Endothelial cell of umbilical vein (primary cell): ENCODE data around the gene C10orf105. TPM values are rescaled to one million over a fixed set of nuclear protein-coding genes. Genes with fewer than 3 reads are reported as not detected.

Experiments
- BruUV-seq: library from RNA; stranded (reverse); fragments of 400-500 nt; replicated peaks from 2 replicates; lab custom pipeline; 2021; lab: Mats Ljungman, UMichigan
- CTCF ChIA-PET: fragments of 300-600, 350-600 bp; sonication (Branson Sonifier 250); formaldehyde crosslinking; loops from one replicate; lab custom pipeline; 2021; ENCODE audit warnings: antibody characterized with exemption, inconsistent platforms; lab: Charles Lee
- POLR2A ChIA-PET: fragments of 300-600, 350-600 bp; sonication (Branson Sonifier 250); formaldehyde crosslinking; loops from one replicate; lab custom pipeline; 2021; ENCODE audit warnings: antibody characterized with exemption, inconsistent platforms; lab: Charles Lee
- DNase-seq: peaks from one replicate; pipeline ENCODE4 v3.0.0-alpha.2; 2011; ENCODE audit warnings: low read depth, low spot score
- FAIRE-seq: peaks from 2 replicates; lab custom pipeline; 2011; peaks lifted over from hg19 to GRCh38; lab: Jason Lieb, UNC
- H2AFZ ChIP-seq: 2 replicates; pipeline ENCODE4 v1.6.0; 2012; ENCODE audit warnings: low read depth, low read length, control low read depth, inconsistent platforms
- H3K27ac ChIP-seq: 2 replicates; pipeline ENCODE4 v1.5.1; 2011; ENCODE audit warnings: low read depth, mild to moderate bottlenecking, control low read depth, low read length, moderate library complexity; ENCODE audit not compliant: insufficient read depth
- H3K27me3 ChIP-seq, 2 experiments: 2 replicates each; pipeline versions ENCODE4 v1.6.0 to v1.6.1; 2011; ENCODE audit warnings: low read length in 2 of 2, mixed read lengths in 1 of 2; ENCODE audit not compliant: control insufficient read depth in 2 of 2, insufficient read depth in 2 of 2
- H3K36me3 ChIP-seq, 2 experiments: 2 replicates in 1 of 2; 3 replicates in 1 of 2; pipeline ENCODE4 v1.5.1; 2011; ENCODE audit warnings: low read length in 2 of 2, mild to moderate bottlenecking in 1 of 2, moderate library complexity in 1 of 2; ENCODE audit not compliant: control insufficient read depth in 2 of 2, insufficient read depth in 2 of 2; ENCODE audit errors: extremely low read depth in 1 of 2
- H3K4me1 ChIP-seq: 3 replicates; pipeline ENCODE4 v1.5.1; 2011; ENCODE audit warnings: mild to moderate bottlenecking, low read length; ENCODE audit not compliant: control insufficient read depth, insufficient read depth; ENCODE audit errors: extremely low read depth
- H3K4me2 ChIP-seq: 2 replicates; pipeline ENCODE4 v1.6.1; 2011; ENCODE audit warnings: low read length, control low read depth, mixed read lengths; ENCODE audit not compliant: insufficient read depth
- H3K4me3 ChIP-seq, 3 experiments: fragments of 200-600 bp in 1 of 3; sonication (generic), shearing (Covaris generic) in 1 of 3; replicated peaks in 1 of 3; 2 replicates each; pipeline ENCODE4 v1.5.1; 2011 to 2016; ENCODE audit warnings: control low read depth in 3 of 3, low read length in 3 of 3, mild to moderate bottlenecking in 2 of 3, inconsistent platforms in 1 of 3, low read depth in 1 of 3, moderate library complexity in 1 of 3; ENCODE audit not compliant: insufficient read depth in 1 of 3
- H3K79me2 ChIP-seq: 2 replicates; pipeline ENCODE4 v1.6.0; 2012; ENCODE audit warnings: low read length, inconsistent platforms; ENCODE audit not compliant: control insufficient read depth, insufficient read depth
- H3K9ac ChIP-seq: replicated peaks from 2 replicates; pipeline ENCODE3; 2011; ENCODE audit warnings: low read length, control low read depth; ENCODE audit not compliant: insufficient read depth; ENCODE audit errors: extremely low read depth
- H3K9me1 ChIP-seq: replicated peaks from 3 replicates; pipeline ENCODE4 v1.6.0; 2011; ENCODE audit warnings: mild to moderate bottlenecking, low read length; ENCODE audit not compliant: control insufficient read depth, insufficient read depth; ENCODE audit errors: extremely low read depth
- H3K9me3 ChIP-seq: replicated peaks from 2 replicates; pipeline ENCODE4 v1.5.1; 2012; ENCODE audit warnings: low read length, inconsistent platforms; ENCODE audit not compliant: control insufficient read depth, insufficient read depth
- H4K20me1 ChIP-seq: replicated peaks from 2 replicates; pipeline ENCODE3; 2011; ENCODE audit warnings: mild to moderate bottlenecking, low read length; ENCODE audit not compliant: control insufficient read depth, insufficient read depth; ENCODE audit errors: extremely low read depth
- EZH2 ChIP-seq: IDR thresholded peaks from 2 replicates; pipeline ENCODE4 v1.6.1; 2012; ENCODE audit warnings: borderline replicate concordance, low read depth, mild to moderate bottlenecking, moderate library complexity, low read length, inconsistent platforms; ENCODE audit not compliant: severe bottlenecking
- FOS ChIP-seq: IDR thresholded peaks from 2 replicates; pipeline ENCODE4 v1.6.1; 2011; ENCODE audit warnings: mild to moderate bottlenecking, low read length, moderate library complexity, borderline replicate concordance; ENCODE audit not compliant: insufficient read depth
- GATA2 ChIP-seq: IDR thresholded peaks from 2 replicates; pipeline ENCODE4 v1.7.0; 2011; ENCODE audit warnings: low read depth, mild to moderate bottlenecking, moderate library complexity, mixed read lengths, low read length; ENCODE audit not compliant: insufficient read length, insufficient read depth
- JUN ChIP-seq: IDR thresholded peaks from 2 replicates; pipeline ENCODE4 v1.6.1; 2011; ENCODE audit warnings: borderline replicate concordance, low read depth; ENCODE audit not compliant: insufficient read length, insufficient read depth
- MAX ChIP-seq: IDR thresholded peaks from 2 replicates; pipeline ENCODE4 v1.6.1; 2011; ENCODE audit not compliant: insufficient read depth, insufficient read length
- MYC ChIP-seq: IDR thresholded peaks from one replicate; pipeline ENCODE4 v1.6.1; 2011; ENCODE audit warnings: mild to moderate bottlenecking, low read depth, low read length
- POLR2A ChIP-seq: IDR thresholded peaks from 2 replicates; pipeline ENCODE4 v1.6.1; 2012; ENCODE audit warnings: low read depth, mild to moderate bottlenecking, control low read depth, low read length
- POLR2AphosphoS5 ChIP-seq: IDR thresholded peaks from 2 replicates; pipeline ENCODE4 v1.6.1; 2012; ENCODE audit warnings: low read depth, mild to moderate bottlenecking, control low read depth, low read length, moderate library complexity; ENCODE audit not compliant: insufficient read depth
- dilution Hi-C: fragments of 300-500 bp; cut with MboI; formaldehyde crosslinking; loops from one replicate; pipeline ENCODE4 v1.15.0; 2019; ENCODE audit warnings: low sequenced_read_pairs; ENCODE audit not compliant: extremely low pct_ligation_motif_present
- intact Hi-C: fragments of 100-400 bp; cut with micrococcal nuclease; formaldehyde crosslinking; loops from one replicate; pipeline ENCODE4 v1.10.0; 2022
- polyA plus RNA-seq, 4 experiments: library from polyadenylated mRNA; depleted of rRNA in 3 of 4; stranded (reverse) in 3 of 4; unstranded in 1 of 4; fragments of >200 nt; gene quantifications; 2 replicates each; pipeline versions ENCODE4 v1.2.1 to v1.2.3, GENCODE V29; 2011 to 2012; ENCODE audit warnings: missing spikeins in 1 of 4
- total RNA-seq: library from RNA; stranded (reverse); gene quantifications from 2 replicates; pipeline ENCODE4 v1.2.3, GENCODE V29; 2021
- TF ChIP-seq, protein P1 (sequence below), 2 donors: IDR thresholded peaks; 1 replicate in 1 of 2; 2 replicates in 1 of 2; pipeline ENCODE4 v1.5.1; 2011; ENCODE audit warnings: low read length in 2 of 2, mild to moderate bottlenecking in 2 of 2, moderate library complexity in 2 of 2, control low read depth in 1 of 2, inconsistent platforms in 1 of 2, low read depth in 1 of 2; ENCODE audit not compliant: insufficient read depth in 1 of 2; ENCODE audit errors: extremely low read depth in 1 of 2

C10orf105 gene
- total and polyA plus RNA-seq, 2 donors (not counting 3 experiments of a cell fraction or from before 2014, with no cell fraction given) = not detected

DNA sequence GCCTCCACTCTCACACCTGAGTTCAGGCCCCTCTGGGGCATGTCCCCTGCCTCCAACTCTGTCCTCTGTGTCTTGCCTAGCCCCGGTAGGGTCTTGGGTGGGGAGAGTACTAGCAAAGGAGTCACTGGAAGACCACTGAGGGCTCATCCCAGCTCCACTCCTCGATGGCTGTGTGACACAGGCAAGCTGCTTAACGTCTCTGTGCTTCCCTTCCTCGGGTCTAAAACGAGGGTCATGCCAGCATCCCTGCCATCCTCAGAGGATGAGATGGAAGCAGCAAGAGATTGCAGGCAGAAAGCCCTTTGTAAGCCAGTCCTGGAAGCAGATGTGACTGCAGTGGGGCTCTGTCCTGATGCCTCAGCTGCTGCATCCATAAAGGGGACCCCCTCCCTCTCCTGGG lies 15.2 kb upstream of the C10orf105 start:
- Histone ChIP-seq H3K27me3 (peaks cover 0 to 6% of the 10 kb centered on the region in 2 experiments), H3K4me2 (no peak overlapping the region), H3K79me2 (no peaks in the 10 kb centered on the region), H3K9ac (no peak overlapping the region), H3K36me3 (no peaks in the 10 kb centered on the region), H3K9me1 (no peaks in the 10 kb centered on the region), H3K27ac (no peak overlapping the region), H4K20me1 (no peaks in the 10 kb centered on the region), H3K9me3 (no peaks in the 10 kb centered on the region), H3K4me1 (no peaks in the 10 kb centered on the region), H2AFZ (no peak overlapping the region), H3K4me3 (no peak overlapping the region)
- POLR2A ChIA-PET = no interaction called here
- DNase-seq (no peak), FAIRE-seq (no peak)
- CTCF ChIA-PET = no interaction called here
- dilution Hi-C loops (no loop called here), intact Hi-C loops (no loop called here)
- no TSS peak for BruUV-seq
- TF ChIP-seq JUN = no peak
- no peak for TF ChIP-seq FOS
- TF ChIP-seq POLR2AphosphoS5 = no peak
- no peak for TF ChIP-seq MAX
- TF ChIP-seq, protein P1, sequence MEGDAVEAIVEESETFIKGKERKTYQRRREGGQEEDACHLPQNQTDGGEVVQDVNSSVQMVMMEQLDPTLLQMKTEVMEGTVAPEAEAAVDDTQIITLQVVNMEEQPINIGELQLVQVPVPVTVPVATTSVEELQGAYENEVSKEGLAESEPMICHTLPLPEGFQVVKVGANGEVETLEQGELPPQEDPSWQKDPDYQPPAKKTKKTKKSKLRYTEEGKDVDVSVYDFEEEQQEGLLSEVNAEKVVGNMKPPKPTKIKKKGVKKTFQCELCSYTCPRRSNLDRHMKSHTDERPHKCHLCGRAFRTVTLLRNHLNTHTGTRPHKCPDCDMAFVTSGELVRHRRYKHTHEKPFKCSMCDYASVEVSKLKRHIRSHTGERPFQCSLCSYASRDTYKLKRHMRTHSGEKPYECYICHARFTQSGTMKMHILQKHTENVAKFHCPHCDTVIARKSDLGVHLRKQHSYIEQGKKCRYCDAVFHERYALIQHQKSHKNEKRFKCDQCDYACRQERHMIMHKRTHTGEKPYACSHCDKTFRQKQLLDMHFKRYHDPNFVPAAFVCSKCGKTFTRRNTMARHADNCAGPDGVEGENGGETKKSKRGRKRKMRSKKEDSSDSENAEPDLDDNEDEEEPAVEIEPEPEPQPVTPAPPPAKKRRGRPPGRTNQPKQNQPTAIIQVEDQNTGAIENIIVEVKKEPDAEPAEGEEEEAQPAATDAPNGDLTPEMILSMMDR (IDR thresholded peaks at IDR 0.05; ENCODE audit: extremely low read depth in 1 of 2, insufficient read depth in 1 of 2, low read depth in 1 of 2, low read length in 2 of 2) = no peak
- no peak for TF ChIP-seq POLR2A
- TF ChIP-seq EZH2 = no peak
- TF ChIP-seq GATA2 = no peak
- TF ChIP-seq MYC = no peak
